GM12892 (cell line): ENCODE measurements around the gene CDKN2AIPNL.

Experiments
- POLR2A ChIP-seq: IDR thresholded peaks from 2 replicates; pipeline ENCODE4 v1.6.1; 2011; ENCODE audit warnings: low read depth, low read length, control low read depth
- POLR2AphosphoS5 ChIP-seq: IDR thresholded peaks from 2 replicates; pipeline ENCODE4 v1.6.1; 2011; ENCODE audit warnings: low read depth, low read length, control low read depth
- TAF1 ChIP-seq: IDR thresholded peaks from 2 replicates; pipeline ENCODE4 v1.6.1; 2011; ENCODE audit warnings: low read depth, mild to moderate bottlenecking, control low read depth, low read length, borderline replicate concordance

DNA sequence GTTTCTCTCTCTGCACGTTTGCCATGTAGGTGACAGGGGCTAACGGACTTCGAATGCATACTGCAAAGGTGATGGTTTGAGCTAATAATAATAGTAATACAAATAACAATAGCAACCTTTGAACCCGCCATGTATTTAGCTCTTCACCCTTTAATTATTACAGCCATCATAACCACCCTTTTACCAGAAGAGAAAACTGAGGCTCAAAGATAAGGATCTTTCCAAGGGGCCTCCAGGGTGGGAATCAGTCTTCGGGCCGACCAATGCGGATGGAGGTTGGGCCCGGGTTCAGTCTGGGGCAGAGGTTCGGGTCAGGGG, 494 bp downstream of the CDKN2AIPNL start:
- no peak for TF ChIP-seq POLR2AphosphoS5
- no peak for TF ChIP-seq POLR2A
- no peak for TF ChIP-seq TAF1
